KMS-11 (cell line): Measurements from ENCODE around the gene NOS1AP.
A peak's percentile ranks its signal among the peaks of the same experiment; 100 is the strongest.

Source experiments
- H2AFZ ChIP-seq: fragments of 200-600 bp; sonication (generic); 2 replicates; pipeline ENCODE4 v1.6.1; 2016; ENCODE audit warnings: antibody characterized with exemption, mixed run types, low read depth
- H3K27ac ChIP-seq: fragments of 200-600 bp; sonication (generic); 2 replicates; pipeline ENCODE4 v1.6.1; 2016; ENCODE audit warnings: mild to moderate bottlenecking, mixed run types
- H3K27me3 ChIP-seq: fragments of 200-600 bp; sonication (generic); 2 replicates; pipeline ENCODE4 v1.6.1; 2017; ENCODE audit warnings: mild to moderate bottlenecking, low read depth, mixed run types, moderate library complexity; ENCODE audit not compliant: insufficient read depth
- H3K36me3 ChIP-seq: fragments of 200-600 bp; sonication (generic); 2 replicates; pipeline ENCODE4 v1.6.1; 2017; ENCODE audit warnings: mild to moderate bottlenecking, mixed run types; ENCODE audit not compliant: insufficient read depth
- H3K4me1 ChIP-seq: fragments of 200-600 bp; sonication (generic); 2 replicates; pipeline ENCODE4 v1.6.1; 2016; ENCODE audit warnings: mild to moderate bottlenecking, low read depth, mixed run types; ENCODE audit not compliant: poor library complexity, severe bottlenecking
- H3K4me2 ChIP-seq: fragments of 200-600 bp; sonication (generic); 2 replicates; pipeline ENCODE4 v1.7.0; 2016; ENCODE audit warnings: mild to moderate bottlenecking, mixed run types
- H3K4me3 ChIP-seq: fragments of 200-600 bp; sonication (generic); IDR thresholded peaks from 2 replicates; pipeline ENCODE4 v1.6.1; 2017; ENCODE audit warnings: low read depth, low read length, mixed read lengths; ENCODE audit not compliant: insufficient read depth
- H3K79me2 ChIP-seq: fragments of 200-600 bp; sonication (generic); 2 replicates; pipeline ENCODE4 v1.6.1; 2016; ENCODE audit warnings: low read depth, mixed run types; ENCODE audit not compliant: insufficient read depth
- H3K9ac ChIP-seq: fragments of 200-600 bp; sonication (generic); 2 replicates; pipeline ENCODE4 v1.6.1; 2016; ENCODE audit warnings: mild to moderate bottlenecking, mixed run types
- H4K20me1 ChIP-seq: fragments of 200-600 bp; sonication (generic); 2 replicates; pipeline ENCODE4 v1.6.1; 2016; ENCODE audit warnings: mild to moderate bottlenecking, mixed run types; ENCODE audit not compliant: insufficient read depth
- CTCF ChIP-seq: fragments of 200-600 bp; sonication (generic); conservative IDR thresholded peaks from 2 replicates; pipeline ENCODE4 v1.6.1; 2017; ENCODE audit warnings: low read depth, mild to moderate bottlenecking, antibody characterized with exemption, low read length, moderate library complexity, mixed read lengths

Gene NOS1AP

GRCh38 chr1:162056043-162056442 lies 13.4 kb upstream of the NOS1AP start:
- Histone ChIP-seq H3K36me3 (no peaks in the 10 kb centered on the region), H2AFZ (peak overlapping the region; percentile 27; the same call in 1 of the 2 replicates), H3K27me3 (no peaks in the 10 kb centered on the region), H3K9ac (no peak overlapping the region), H3K27ac (no peak overlapping the region), H3K79me2 (no peaks in the 10 kb centered on the region), H3K4me3 (no peak overlapping the region), H3K4me2 (peak overlapping the region; percentile 0; the same call in 1 of the 2 replicates), H3K4me1 (peaks cover 4% of the 10 kb centered on the region), H4K20me1 (no peaks in the 10 kb centered on the region)
- peak; percentile 98 for TF ChIP-seq CTCF

DNA sequence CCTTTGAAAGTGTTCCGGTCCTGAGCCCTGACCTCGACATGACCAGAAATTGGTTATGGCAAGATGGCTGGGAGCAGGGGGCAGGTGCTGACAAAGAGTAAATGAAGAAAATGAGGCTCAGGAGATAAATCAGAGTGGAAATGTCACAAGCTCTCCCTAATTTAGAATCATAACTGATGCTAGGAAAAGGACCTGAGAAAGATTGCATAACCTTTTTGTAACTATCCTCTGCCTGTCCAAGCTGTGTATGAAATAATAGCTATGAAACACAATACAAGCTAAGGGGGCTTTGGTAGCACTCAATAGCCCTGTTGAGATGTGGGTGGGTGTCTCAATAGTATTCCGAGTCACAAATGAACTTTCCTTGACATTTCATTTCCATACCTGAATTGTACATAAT lies 12.9 kb upstream of the NOS1AP start:
- Histone ChIP-seq H2AFZ (peak overlapping the region; percentile 27; the same call in 1 of the 2 replicates), H3K4me2 (no peak overlapping the region; the same call in 1 of the 2 replicates), H3K27me3 (no peaks in the 10 kb centered on the region), H3K36me3 (no peaks in the 10 kb centered on the region), H3K4me3 (no peak overlapping the region), H3K79me2 (no peaks in the 10 kb centered on the region), H3K27ac (no peak overlapping the region), H4K20me1 (no peaks in the 10 kb centered on the region), H3K9ac (no peak overlapping the region), H3K4me1 (peaks cover 4% of the 10 kb centered on the region)
- TF ChIP-seq CTCF: no peak

GRCh38 chr1:162059721-162060120 lies 9.8 kb upstream of the NOS1AP start:
- H2AFZ ChIP-seq: no peak overlapping the region
- H3K4me3 ChIP-seq: no peak overlapping the region
- no peaks in the 10 kb centered on the region for H4K20me1 ChIP-seq
- no peaks in the 10 kb centered on the region for H3K36me3 ChIP-seq
- no peaks in the 10 kb centered on the region for H3K79me2 ChIP-seq
- no peak overlapping the region for H3K9ac ChIP-seq
- H3K27ac ChIP-seq: no peak overlapping the region
- H3K4me2 ChIP-seq: no peak overlapping the region
- peaks cover 4% of the 10 kb centered on the region for H3K4me1 ChIP-seq
- H3K27me3 ChIP-seq: no peaks in the 10 kb centered on the region
- TF ChIP-seq CTCF: no peak

- H3K27ac ChIP-seq: no peak overlapping the region
- H3K4me1 ChIP-seq: peaks cover 4% of the 10 kb centered on the region
- H3K4me2 ChIP-seq: no peak overlapping the region
- no peak overlapping the region for H3K9ac ChIP-seq
- no peaks in the 10 kb centered on the region for H3K27me3 ChIP-seq
- H4K20me1 ChIP-seq: no peaks in the 10 kb centered on the region
- no peaks in the 10 kb centered on the region for H3K36me3 ChIP-seq
- H2AFZ ChIP-seq: no peak overlapping the region
- TF ChIP-seq CTCF: no peak
- no peak overlapping the region for H3K4me3 ChIP-seq
- no peaks in the 10 kb centered on the region for H3K79me2 ChIP-seq
Observed at GRCh38 chr1:162060314-162060713, 9.2 kb upstream of the NOS1AP start.
